ENCODE measurements around the gene HOXA4.

The HOXA4 gene

DNA sequence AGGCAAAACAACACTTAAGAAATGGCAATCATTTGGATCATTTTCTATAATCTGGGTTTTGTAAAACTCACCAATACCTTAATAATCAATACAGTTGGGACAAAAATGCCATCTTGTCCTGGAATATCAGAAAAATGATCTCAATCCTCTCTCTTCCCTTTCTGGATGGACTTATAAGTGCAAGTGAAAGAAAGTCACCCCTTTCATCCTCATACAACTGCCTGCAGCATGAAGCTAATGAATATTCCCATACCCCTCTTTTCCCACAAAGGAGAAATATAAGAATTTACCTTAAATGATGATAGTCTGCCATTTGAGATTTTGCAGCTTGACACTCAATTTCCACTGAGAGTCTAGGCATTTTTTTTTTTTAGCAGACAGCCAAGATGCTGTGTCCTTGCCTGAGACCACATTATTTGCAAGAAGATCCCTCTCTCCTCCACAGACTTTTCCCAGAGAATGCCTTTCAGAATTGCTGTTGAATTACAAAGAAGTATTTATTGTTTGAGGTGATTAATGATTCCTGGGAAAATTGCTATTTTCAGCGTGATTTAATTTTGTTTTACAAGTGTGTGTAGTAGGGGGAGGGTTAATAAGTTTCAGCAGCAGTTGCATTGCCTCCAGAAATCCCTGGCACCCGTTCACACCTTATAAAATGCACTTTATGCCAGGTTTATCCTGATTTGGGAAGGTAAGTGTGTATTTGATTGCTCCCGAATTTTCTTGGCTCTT is 3.8 kb downstream of the HOXA4 start:
- no peaks in the 10 kb centered on the region for H3K36me3 ChIP-seq (ENCODE audit: low read length)
- H3K4me3 ChIP-seq (ENCODE audit: insufficient read depth, low read length, poor library complexity, severe bottlenecking): no peak overlapping the region
- H3K9ac ChIP-seq (ENCODE audit: low read length): no peak overlapping the region
- no peak overlapping the region for H3K27ac ChIP-seq (ENCODE audit: low read depth, low read length)
- no peak overlapping the region for H3K4me2 ChIP-seq (ENCODE audit: low read depth, low read length, poor library complexity, severe bottlenecking)
- no peaks in the 10 kb centered on the region for H3K9me2 ChIP-seq (replicated peaks; ENCODE audit: insufficient read depth, low read length)
- no peaks in the 10 kb centered on the region for H3F3A ChIP-seq (ENCODE audit: insufficient read depth)
- H3K79me2 ChIP-seq (ENCODE audit: insufficient read depth, low read length): no peaks in the 10 kb centered on the region
- TF ChIP-seq EZH2phosphoT487 (conservative IDR thresholded peaks at IDR 0.05; ENCODE audit: low read length) (no peak), CTCF (IDR thresholded peaks at IDR 0.05; ENCODE audit: insufficient read depth, low read length, poor library complexity, severe bottlenecking) (no peak)
- no peaks in the 10 kb centered on the region for H4K20me1 ChIP-seq (ENCODE audit: low read depth, low read length)
- H2AFZ ChIP-seq (ENCODE audit: low read depth, low read length, severe bottlenecking): no peak overlapping the region
- H3K9me3 ChIP-seq (ENCODE audit: insufficient read depth, low read length): no peaks in the 10 kb centered on the region
- H3K27me3 ChIP-seq (ENCODE audit: low read length): no peaks in the 10 kb centered on the region

GRCh38 chr7:27125986-27126394 is 4.6 kb downstream of the HOXA4 start:
- H3K4me3 ChIP-seq (ENCODE audit: insufficient read depth, low read length, poor library complexity, severe bottlenecking): no peak overlapping the region
- no peak overlapping the region for H3K4me2 ChIP-seq (ENCODE audit: low read depth, low read length, poor library complexity, severe bottlenecking)
- no peaks in the 10 kb centered on the region for H3K9me3 ChIP-seq (ENCODE audit: insufficient read depth, low read length)
- H3K36me3 ChIP-seq (ENCODE audit: low read length): no peaks in the 10 kb centered on the region
- H3K27ac ChIP-seq (ENCODE audit: low read depth, low read length): no peak overlapping the region
- H3K9ac ChIP-seq (ENCODE audit: low read length): no peak overlapping the region
- H3K79me2 ChIP-seq (ENCODE audit: insufficient read depth, low read length): no peaks in the 10 kb centered on the region
- H4K20me1 ChIP-seq (ENCODE audit: low read depth, low read length): no peaks in the 10 kb centered on the region
- TF ChIP-seq CTCF (IDR thresholded peaks at IDR 0.05; ENCODE audit: insufficient read depth, low read length, poor library complexity, severe bottlenecking) (no peak), EZH2phosphoT487 (conservative IDR thresholded peaks at IDR 0.05; ENCODE audit: low read length) (no peak)
- no peaks in the 10 kb centered on the region for H3K27me3 ChIP-seq (ENCODE audit: low read length)
- H2AFZ ChIP-seq (ENCODE audit: low read depth, low read length, severe bottlenecking): no peak overlapping the region
- no peaks in the 10 kb centered on the region for H3F3A ChIP-seq (ENCODE audit: insufficient read depth)
- no peaks in the 10 kb centered on the region for H3K9me2 ChIP-seq (replicated peaks; ENCODE audit: insufficient read depth, low read length)

GRCh38 chr7:27124902-27125689 is 5.5 kb downstream of the HOXA4 start:
- Histone ChIP-seq H3F3A (ENCODE audit: insufficient read depth) (no peaks in the 10 kb centered on the region), H3K9me3 (ENCODE audit: insufficient read depth, low read length) (no peaks in the 10 kb centered on the region), H3K27me3 (ENCODE audit: low read length) (no peaks in the 10 kb centered on the region), H2AFZ (ENCODE audit: low read depth, low read length, severe bottlenecking) (no peak overlapping the region), H3K4me3 (ENCODE audit: insufficient read depth, low read length, poor library complexity, severe bottlenecking) (no peak overlapping the region), H3K9me2 (replicated peaks; ENCODE audit: insufficient read depth, low read length) (no peaks in the 10 kb centered on the region), H3K79me2 (ENCODE audit: insufficient read depth, low read length) (no peaks in the 10 kb centered on the region), H4K20me1 (ENCODE audit: low read depth, low read length) (no peaks in the 10 kb centered on the region), H3K27ac (ENCODE audit: low read depth, low read length) (no peak overlapping the region), H3K4me2 (ENCODE audit: low read depth, low read length, poor library complexity, severe bottlenecking) (no peak overlapping the region), H3K36me3 (ENCODE audit: low read length) (no peaks in the 10 kb centered on the region), H3K9ac (ENCODE audit: low read length) (no peak overlapping the region)
- no peak for TF ChIP-seq CTCF (IDR thresholded peaks at IDR 0.05; ENCODE audit: insufficient read depth, low read length, poor library complexity, severe bottlenecking)
- no peak for TF ChIP-seq EZH2phosphoT487 (conservative IDR thresholded peaks at IDR 0.05; ENCODE audit: low read length)

Data from SU-DHL-6 (cell line).